NT2/D1 (cell line): ENCODE data around the gene FITM1.

Source experiments
- DNase-seq: peaks from one replicate; pipeline ENCODE4 v3.0.0-alpha.2; 2011; ENCODE audit warnings: low read depth, low spot score
- H3K27me3 ChIP-seq: 2 replicates; pipeline ENCODE4 v1.6.0; 2011; ENCODE audit warnings: mild to moderate bottlenecking; ENCODE audit not compliant: insufficient read length, insufficient read depth
- H3K36me3 ChIP-seq: 2 replicates; pipeline ENCODE4 v1.6.1; 2011; ENCODE audit warnings: mild to moderate bottlenecking, low read length, mixed read lengths; ENCODE audit not compliant: insufficient read depth, insufficient read length
- H3K4me1 ChIP-seq: 2 replicates; pipeline ENCODE4 v1.5.1; 2011; ENCODE audit not compliant: insufficient read depth, insufficient read length
- H3K4me3 ChIP-seq: 2 replicates; pipeline ENCODE4 v1.5.1; 2011; ENCODE audit warnings: low read depth; ENCODE audit not compliant: insufficient read length
- H3K9ac ChIP-seq: 2 replicates; pipeline ENCODE4 v1.6.0; 2011; ENCODE audit warnings: low read depth; ENCODE audit not compliant: insufficient read length
- H3K9me3 ChIP-seq: 2 replicates; pipeline ENCODE4 v1.5.1; 2011; ENCODE audit warnings: mild to moderate bottlenecking, low read length; ENCODE audit not compliant: insufficient read depth
- SUZ12 ChIP-seq: IDR thresholded peaks from 2 replicates; pipeline ENCODE4 v1.6.1; 2011; ENCODE audit not compliant: insufficient read length, insufficient read depth; ENCODE audit errors: extremely low read depth
- YY1 ChIP-seq: IDR thresholded peaks from 2 replicates; pipeline ENCODE4 v1.6.1; 2011; ENCODE audit not compliant: insufficient read length, insufficient read depth
- ZNF274 ChIP-seq: IDR thresholded peaks from 2 replicates; pipeline ENCODE4 v1.6.1; 2011; ENCODE audit warnings: mild to moderate bottlenecking, low read depth, low read length

FITM1 gene

GRCh38 chr14:24160499-24160849, 30.0 kb downstream of the FITM1 start:
- Histone ChIP-seq H3K9ac (no peak overlapping the region), H3K4me1 (no peaks in the 10 kb centered on the region), H3K4me3 (no peak overlapping the region), H3K27me3 (no peaks in the 10 kb centered on the region), H3K9me3 (no peaks in the 10 kb centered on the region), H3K36me3 (peaks cover 82% of the 10 kb centered on the region)
- no peak for TF ChIP-seq ZNF274
- no peak for TF ChIP-seq YY1
- no peak for TF ChIP-seq SUZ12
- no peak for DNase-seq

- peak within 1 kb of the TSS; percentile 46 for H3K9ac ChIP-seq
- H3K4me3 ChIP-seq = no peak within 1 kb of the TSS
- no peak for TF ChIP-seq SUZ12
- TF ChIP-seq ZNF274 = no peak
- no peak for TF ChIP-seq YY1
- peak; percentile 94 for DNase-seq
- peaks cover 82% of the 10 kb centered on the region for H3K36me3 ChIP-seq
- H3K27me3 ChIP-seq = no peaks in the 10 kb centered on the region
- no peaks in the 10 kb centered on the region for H3K9me3 ChIP-seq
- no peaks in the 10 kb centered on the region for H3K4me1 ChIP-seq
Observed at GRCh38 chr14:24160850-24161804, 30.7 kb downstream of the FITM1 start, which contains the start of gene IRF9. Gene IRF9, plus strand, starts transcription at chr14:24161265. Its CDS starts 880 bp downstream, at chr14:24162145.

- no peak overlapping the region for H3K4me3 ChIP-seq
Observed at GRCh38 chr14:24162093-24162492, 31.6 kb downstream of the FITM1 start.

GRCh38 chr14:24164518-24164991, 34.1 kb downstream of the FITM1 start:
- no peaks in the 10 kb centered on the region for H3K27me3 ChIP-seq
- H3K4me1 ChIP-seq = no peaks in the 10 kb centered on the region
- no peak overlapping the region for H3K4me3 ChIP-seq
- TF ChIP-seq YY1 (no peak), ZNF274 (no peak), SUZ12 (no peak)
- H3K9ac ChIP-seq = no peak overlapping the region
- no peaks in the 10 kb centered on the region for H3K9me3 ChIP-seq
- H3K36me3 ChIP-seq = peaks cover 75% of the 10 kb centered on the region
- no peak for DNase-seq

More at GRCh38 chr14:24162093-24162492, 31.6 kb downstream of the FITM1 start:
- peaks cover 83% of the 10 kb centered on the region for H3K36me3 ChIP-seq
- no peaks in the 10 kb centered on the region for H3K4me1 ChIP-seq
- H3K9me3 ChIP-seq = no peaks in the 10 kb centered on the region
- H3K27me3 ChIP-seq = no peaks in the 10 kb centered on the region
- no peak for DNase-seq
- H3K9ac ChIP-seq = no peak overlapping the region
- TF ChIP-seq SUZ12 (no peak), YY1 (no peak), ZNF274 (no peak)

- Histone ChIP-seq H3K9ac (no peak overlapping the region), H3K36me3 (peaks cover 63% of the 10 kb centered on the region), H3K9me3 (no peaks in the 10 kb centered on the region), H3K4me1 (no peaks in the 10 kb centered on the region), H3K4me3 (no peak overlapping the region), H3K27me3 (no peaks in the 10 kb centered on the region)
- no peak for DNase-seq
- TF ChIP-seq ZNF274 (no peak), YY1 (no peak), SUZ12 (no peak)
Observed at GRCh38 chr14:24165785-24166184, 35.3 kb downstream of the FITM1 start.

GRCh38 chr14:24167469-24168114, 37.1 kb downstream of the FITM1 start:
- Histone ChIP-seq H3K9ac (no peak overlapping the region), H3K4me1 (no peaks in the 10 kb centered on the region), H3K36me3 (peaks cover 52% of the 10 kb centered on the region), H3K27me3 (no peaks in the 10 kb centered on the region), H3K9me3 (no peaks in the 10 kb centered on the region), H3K4me3 (no peak overlapping the region)
- TF ChIP-seq ZNF274 (no peak), SUZ12 (no peak), YY1 (no peak)
- no peak for DNase-seq
